SHP77 (cell line): ENCODE measurements around the gene PLXDC2.
"Not testable (repeated sequence)": the region's sequence is repeated elsewhere in the genome, so short reads cannot be mapped to it uniquely, and the experiment has no call there.

Experiments used
- DNase-seq, 2 experiments: peaks; one replicate each; lab custom pipeline; 2025; lab: John Stamatoyannopoulos, UW

The PLXDC2 gene

GRCh38 chr10:20115894-20116293 lies 299.7 kb downstream of the PLXDC2 start:
- DNase-seq, result no peak

- no peak for DNase-seq
Observed at GRCh38 chr10:20117471-20117870, 301.2 kb downstream of the PLXDC2 start.

GRCh38 chr10:20118119-20118518 lies 301.9 kb downstream of the PLXDC2 start:
- DNase-seq, result no peak

GRCh38 chr10:20128811-20129210 lies 312.6 kb downstream of the PLXDC2 start:
- DNase-seq, result no peak

GRCh38 chr10:20132816-20133215 lies 316.6 kb downstream of the PLXDC2 start:
- DNase-seq, result no peak

GRCh38 chr10:20133669-20134189 lies 317.5 kb downstream of the PLXDC2 start:
- no peak for DNase-seq

- DNase-seq, result no peak
Observed at GRCh38 chr10:20142311-20142710, 326.1 kb downstream of the PLXDC2 start.

GRCh38 chr10:20144268-20144667 lies 328.0 kb downstream of the PLXDC2 start:
- DNase-seq, result no peak

- DNase-seq, result no peak
Observed at GRCh38 chr10:20146004-20146403, 329.8 kb downstream of the PLXDC2 start.

- DNase-seq, result no peak
Observed at GRCh38 chr10:20147684-20148083, 331.5 kb downstream of the PLXDC2 start.

- DNase-seq, result no peak
Observed at GRCh38 chr10:20156511-20156910, 340.3 kb downstream of the PLXDC2 start.

- DNase-seq, result no peak
Observed at GRCh38 chr10:20157314-20157713, 341.1 kb downstream of the PLXDC2 start.

GRCh38 chr10:20158086-20158485 lies 341.9 kb downstream of the PLXDC2 start:
- no peak for DNase-seq

GRCh38 chr10:20162123-20162522 lies 345.9 kb downstream of the PLXDC2 start:
- DNase-seq, result no peak

GRCh38 chr10:20166096-20166675 lies 350.0 kb downstream of the PLXDC2 start:
- DNase-seq, result no peak

- DNase-seq, result no peak
Observed at GRCh38 chr10:20170661-20171060, 354.4 kb downstream of the PLXDC2 start.

GRCh38 chr10:20173046-20173445 lies 356.8 kb downstream of the PLXDC2 start:
- no peak for DNase-seq

GRCh38 chr10:20175719-20176118 lies 359.5 kb downstream of the PLXDC2 start:
- no peak for DNase-seq

- no peak for DNase-seq
Observed at GRCh38 chr10:20180766-20181165, 364.5 kb downstream of the PLXDC2 start.

- DNase-seq, result no peak
Observed at GRCh38 chr10:20181434-20181833, 365.2 kb downstream of the PLXDC2 start.

- no peak for DNase-seq
Observed at GRCh38 chr10:20185116-20185515, 368.9 kb downstream of the PLXDC2 start.

GRCh38 chr10:20191392-20191791 lies 375.2 kb downstream of the PLXDC2 start:
- not testable (repeated sequence) for DNase-seq

GRCh38 chr10:20195076-20195475 lies 378.8 kb downstream of the PLXDC2 start:
- DNase-seq, result no peak

- no peak for DNase-seq
Observed at GRCh38 chr10:20200758-20201157, 384.5 kb downstream of the PLXDC2 start.
